K562 (cell line): ENCODE measurements around the gene SLC12A3. TPM values are rescaled to one million over a fixed set of nuclear protein-coding genes. Genes with fewer than 3 reads are reported as not detected.

Source experiments
- CHD4 ChIP-seq: fragments of 200-600 bp; sonication (generic); IDR thresholded peaks from 3 replicates; pipeline ENCODE4 v1.6.1; 2012; ENCODE audit warnings: low read depth, mild to moderate bottlenecking, mixed read lengths, low read length, inconsistent platforms; ENCODE audit not compliant: insufficient read depth, insufficient replicate concordance, poor library complexity, severe bottlenecking
- HMG20A ChIP-seq: fragments of 450-650 bp; formaldehyde crosslinking; conservative IDR thresholded peaks from 2 replicates; pipeline ENCODE4 v1.4.0; 2020; ENCODE audit warnings: mild to moderate bottlenecking, mixed read lengths
- SOX6 ChIP-seq: fragments of 450-650 bp; IDR thresholded peaks from 2 replicates; pipeline ENCODE4 v1.6.1; 2014; ENCODE audit warnings: mild to moderate bottlenecking
- TBL1XR1 ChIP-seq, 2 experiments: IDR thresholded peaks; 2 replicates each; pipeline ENCODE4 v1.6.1; 2012; ENCODE audit warnings: improper control_type of control experiment in 2 of 2, low read length in 2 of 2, mild to moderate bottlenecking in 1 of 2
- polyA plus RNA-seq, 8 experiments: library from polyadenylated mRNA; depleted of rRNA in 4 of 8; stranded (reverse) in 5 of 8; unstranded in 3 of 8; fragments of >200 nt; fragmentation: Nextera tagmentation in 2 of 8; fragmentation: Illumina TruSeq in 1 of 8; extraction: Ambion mirVana in 2 of 8; extraction: Trizol in 1 of 8; gene quantifications; 2 replicates each; pipeline versions ENCODE4 v1.2.1 to v1.2.3, GENCODE V29; 2011 to 2014; ENCODE audit warnings: inconsistent platforms in 1 of 8, missing spikeins in 1 of 8
- total RNA-seq, 7 experiments: library from RNA; depleted of rRNA in 6 of 7; stranded (reverse); fragments of >200 nt in 6 of 7; fragmentation: Illumina TruSeq in 2 of 7; extraction: Trizol in 2 of 7; gene quantifications; 2 replicates each; pipeline versions ENCODE4 v1.2.1 to v1.2.3, GENCODE V29; 2011 to 2021; ENCODE audit warnings: low replicate concordance in 1 of 7
- TF ChIP-seq, protein P1 (sequence below): sonication (generic); formaldehyde crosslinking; IDR thresholded peaks from 2 replicates; pipeline ENCODE4 v1.8.0; 2023; ENCODE audit warnings: missing genetic modification reagents, mild to moderate bottlenecking, borderline replicate concordance
- TF ChIP-seq, protein P2 (sequence below): sonication (generic); formaldehyde crosslinking; IDR thresholded peaks from 2 replicates; pipeline ENCODE4 v1.8.0; 2023; ENCODE audit warnings: mild to moderate bottlenecking, missing genetic modification reagents

Gene SLC12A3
- total and polyA plus RNA-seq, 9 of the 15 experiments (the other 6 are each of a cell fraction or from before 2014, with no cell fraction given), result not detected

DNA sequence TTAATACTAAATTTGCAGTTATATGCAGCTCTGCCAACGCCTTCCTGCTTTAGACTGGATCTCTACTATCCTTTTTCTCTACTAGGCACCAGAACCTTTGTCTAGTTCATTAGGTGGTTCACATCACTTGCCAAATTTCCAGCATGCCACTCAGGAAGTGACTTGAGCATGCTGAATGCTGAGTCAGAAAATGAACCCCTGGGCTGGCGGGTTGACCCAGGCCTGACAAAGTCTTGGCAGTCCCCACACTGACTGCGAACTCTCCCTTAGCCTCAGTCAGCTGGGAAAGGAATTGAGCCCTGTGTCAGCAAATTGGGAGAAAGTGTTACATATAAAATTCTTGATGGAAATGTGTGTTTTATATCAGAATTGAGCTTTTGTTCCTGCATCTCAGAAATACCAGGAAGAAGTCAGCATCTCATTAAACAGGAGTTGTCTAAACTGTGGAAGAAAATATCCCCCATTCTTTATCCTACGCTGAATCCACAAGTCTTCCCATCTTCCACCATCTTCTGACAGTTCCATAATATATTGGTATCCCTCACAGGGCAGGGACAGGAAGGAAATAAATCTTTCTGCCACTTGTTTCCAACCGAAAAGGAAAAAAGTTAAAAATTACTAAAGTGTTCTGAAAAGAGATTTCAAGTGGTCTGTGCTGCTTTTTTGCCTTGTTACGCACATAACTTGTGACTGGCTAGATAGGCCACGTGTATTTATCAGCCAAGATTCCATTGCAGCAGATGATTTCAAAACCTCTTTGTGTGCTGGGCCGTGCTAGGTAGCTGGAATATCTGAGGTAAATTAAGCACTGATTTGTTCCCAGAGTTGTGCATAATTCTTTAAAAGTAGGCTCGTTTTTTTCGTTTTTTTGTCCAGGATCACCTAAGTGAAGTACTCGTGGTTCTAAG is 16.7 kb upstream of the SLC12A3 start (continued):
- TF ChIP-seq, protein P1, sequence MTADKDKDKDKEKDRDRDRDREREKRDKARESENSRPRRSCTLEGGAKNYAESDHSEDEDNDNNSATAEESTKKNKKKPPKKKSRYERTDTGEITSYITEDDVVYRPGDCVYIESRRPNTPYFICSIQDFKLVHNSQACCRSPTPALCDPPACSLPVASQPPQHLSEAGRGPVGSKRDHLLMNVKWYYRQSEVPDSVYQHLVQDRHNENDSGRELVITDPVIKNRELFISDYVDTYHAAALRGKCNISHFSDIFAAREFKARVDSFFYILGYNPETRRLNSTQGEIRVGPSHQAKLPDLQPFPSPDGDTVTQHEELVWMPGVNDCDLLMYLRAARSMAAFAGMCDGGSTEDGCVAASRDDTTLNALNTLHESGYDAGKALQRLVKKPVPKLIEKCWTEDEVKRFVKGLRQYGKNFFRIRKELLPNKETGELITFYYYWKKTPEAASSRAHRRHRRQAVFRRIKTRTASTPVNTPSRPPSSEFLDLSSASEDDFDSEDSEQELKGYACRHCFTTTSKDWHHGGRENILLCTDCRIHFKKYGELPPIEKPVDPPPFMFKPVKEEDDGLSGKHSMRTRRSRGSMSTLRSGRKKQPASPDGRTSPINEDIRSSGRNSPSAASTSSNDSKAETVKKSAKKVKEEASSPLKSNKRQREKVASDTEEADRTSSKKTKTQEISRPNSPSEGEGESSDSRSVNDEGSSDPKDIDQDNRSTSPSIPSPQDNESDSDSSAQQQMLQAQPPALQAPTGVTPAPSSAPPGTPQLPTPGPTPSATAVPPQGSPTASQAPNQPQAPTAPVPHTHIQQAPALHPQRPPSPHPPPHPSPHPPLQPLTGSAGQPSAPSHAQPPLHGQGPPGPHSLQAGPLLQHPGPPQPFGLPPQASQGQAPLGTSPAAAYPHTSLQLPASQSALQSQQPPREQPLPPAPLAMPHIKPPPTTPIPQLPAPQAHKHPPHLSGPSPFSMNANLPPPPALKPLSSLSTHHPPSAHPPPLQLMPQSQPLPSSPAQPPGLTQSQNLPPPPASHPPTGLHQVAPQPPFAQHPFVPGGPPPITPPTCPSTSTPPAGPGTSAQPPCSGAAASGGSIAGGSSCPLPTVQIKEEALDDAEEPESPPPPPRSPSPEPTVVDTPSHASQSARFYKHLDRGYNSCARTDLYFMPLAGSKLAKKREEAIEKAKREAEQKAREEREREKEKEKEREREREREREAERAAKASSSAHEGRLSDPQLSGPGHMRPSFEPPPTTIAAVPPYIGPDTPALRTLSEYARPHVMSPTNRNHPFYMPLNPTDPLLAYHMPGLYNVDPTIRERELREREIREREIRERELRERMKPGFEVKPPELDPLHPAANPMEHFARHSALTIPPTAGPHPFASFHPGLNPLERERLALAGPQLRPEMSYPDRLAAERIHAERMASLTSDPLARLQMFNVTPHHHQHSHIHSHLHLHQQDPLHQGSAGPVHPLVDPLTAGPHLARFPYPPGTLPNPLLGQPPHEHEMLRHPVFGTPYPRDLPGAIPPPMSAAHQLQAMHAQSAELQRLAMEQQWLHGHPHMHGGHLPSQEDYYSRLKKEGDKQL (CRISPR knock-in tag), result no peak
- TF ChIP-seq TBL1XR1 (IDR thresholded peaks at IDR 0.05; ENCODE audit: low read length in 2 of 2), result no peak
- no peak for TF ChIP-seq SOX6
- TF ChIP-seq HMG20A (CRISPR knock-in tag), result no peak
- TF ChIP-seq CHD4, result no peak
- TF ChIP-seq, protein P2, sequence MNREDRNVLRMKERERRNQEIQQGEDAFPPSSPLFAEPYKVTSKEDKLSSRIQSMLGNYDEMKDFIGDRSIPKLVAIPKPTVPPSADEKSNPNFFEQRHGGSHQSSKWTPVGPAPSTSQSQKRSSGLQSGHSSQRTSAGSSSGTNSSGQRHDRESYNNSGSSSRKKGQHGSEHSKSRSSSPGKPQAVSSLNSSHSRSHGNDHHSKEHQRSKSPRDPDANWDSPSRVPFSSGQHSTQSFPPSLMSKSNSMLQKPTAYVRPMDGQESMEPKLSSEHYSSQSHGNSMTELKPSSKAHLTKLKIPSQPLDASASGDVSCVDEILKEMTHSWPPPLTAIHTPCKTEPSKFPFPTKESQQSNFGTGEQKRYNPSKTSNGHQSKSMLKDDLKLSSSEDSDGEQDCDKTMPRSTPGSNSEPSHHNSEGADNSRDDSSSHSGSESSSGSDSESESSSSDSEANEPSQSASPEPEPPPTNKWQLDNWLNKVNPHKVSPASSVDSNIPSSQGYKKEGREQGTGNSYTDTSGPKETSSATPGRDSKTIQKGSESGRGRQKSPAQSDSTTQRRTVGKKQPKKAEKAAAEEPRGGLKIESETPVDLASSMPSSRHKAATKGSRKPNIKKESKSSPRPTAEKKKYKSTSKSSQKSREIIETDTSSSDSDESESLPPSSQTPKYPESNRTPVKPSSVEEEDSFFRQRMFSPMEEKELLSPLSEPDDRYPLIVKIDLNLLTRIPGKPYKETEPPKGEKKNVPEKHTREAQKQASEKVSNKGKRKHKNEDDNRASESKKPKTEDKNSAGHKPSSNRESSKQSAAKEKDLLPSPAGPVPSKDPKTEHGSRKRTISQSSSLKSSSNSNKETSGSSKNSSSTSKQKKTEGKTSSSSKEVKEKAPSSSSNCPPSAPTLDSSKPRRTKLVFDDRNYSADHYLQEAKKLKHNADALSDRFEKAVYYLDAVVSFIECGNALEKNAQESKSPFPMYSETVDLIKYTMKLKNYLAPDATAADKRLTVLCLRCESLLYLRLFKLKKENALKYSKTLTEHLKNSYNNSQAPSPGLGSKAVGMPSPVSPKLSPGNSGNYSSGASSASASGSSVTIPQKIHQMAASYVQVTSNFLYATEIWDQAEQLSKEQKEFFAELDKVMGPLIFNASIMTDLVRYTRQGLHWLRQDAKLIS (CRISPR knock-in tag), result no peak
